ENCODE measurements around the gene SLC12A7.
"Not testable (repeated sequence)": the region's sequence is repeated elsewhere in the genome, so short reads cannot be mapped to it uniquely, and the experiment has no call there.

The SLC12A7 gene

GRCh38 chr5:1010641-1011046, 101.2 kb downstream of the SLC12A7 start:
- no peak for DNase-seq (ENCODE audit: low read depth in 3 of 3, low spot score in 1 of 3)

GRCh38 chr5:1010181-1010510, 101.7 kb downstream of the SLC12A7 start:
- DNase-seq (ENCODE audit: low read depth in 3 of 3, low spot score in 1 of 3), result no peak

- DNase-seq (ENCODE audit: low read depth in 3 of 3, low spot score in 1 of 3), result no peak
Measured at GRCh38 chr5:1009359-1010180, 102.3 kb downstream of the SLC12A7 start.

GRCh38 chr5:1008451-1009358, 103.2 kb downstream of the SLC12A7 start, which contains the start of gene NKD2:
NKD2 (plus strand) TSS chr5:1008802; CDS start chr5:1009058, 256 bp downstream.
- peak in 1 of 3 donors; percentile 47 for DNase-seq (ENCODE audit: low read depth in 3 of 3, low spot score in 1 of 3)

GRCh38 chr5:1007681-1008450, 104.0 kb downstream of the SLC12A7 start:
- DNase-seq (ENCODE audit: low read depth in 3 of 3, low spot score in 1 of 3), result no peak

GRCh38 chr5:1007221-1007680, 104.6 kb downstream of the SLC12A7 start:
- no peak for DNase-seq (ENCODE audit: low read depth in 3 of 3, low spot score in 1 of 3)

- DNase-seq (ENCODE audit: low read depth in 3 of 3, low spot score in 1 of 3), result no peak
Measured at GRCh38 chr5:1006656-1007071, 105.2 kb downstream of the SLC12A7 start.

- DNase-seq (ENCODE audit: low read depth in 3 of 3, low spot score in 1 of 3), result no peak
Measured at GRCh38 chr5:1005904-1006655, 105.8 kb downstream of the SLC12A7 start.

GRCh38 chr5:1005249-1005851, 106.5 kb downstream of the SLC12A7 start:
- DNase-seq (ENCODE audit: low read depth in 3 of 3, low spot score in 1 of 3), result no peak

GRCh38 chr5:1004461-1005248, 107.2 kb downstream of the SLC12A7 start:
- DNase-seq (ENCODE audit: low read depth in 3 of 3, low spot score in 1 of 3), result peak in 2 of 3 donors; percentile 19 to 20

GRCh38 chr5:1003296-1003937, 108.4 kb downstream of the SLC12A7 start:
- DNase-seq (ENCODE audit: low read depth in 3 of 3, low spot score in 1 of 3), result no peak

- no peak for DNase-seq (ENCODE audit: low read depth in 3 of 3, low spot score in 1 of 3)
Measured at GRCh38 chr5:1002836-1003235, 109.0 kb downstream of the SLC12A7 start.

- DNase-seq (ENCODE audit: low read depth in 3 of 3, low spot score in 1 of 3), result no peak
Measured at GRCh38 chr5:1002271-1002546, 109.7 kb downstream of the SLC12A7 start.

- no peak for DNase-seq (ENCODE audit: low read depth in 3 of 3, low spot score in 1 of 3)
Measured at GRCh38 chr5:1001406-1002270, 110.2 kb downstream of the SLC12A7 start.

- DNase-seq (ENCODE audit: low read depth in 3 of 3, low spot score in 1 of 3), result not testable (repeated sequence)
Measured at GRCh38 chr5:1000831-1001230, 111.0 kb downstream of the SLC12A7 start.
